Activated CD8-positive, alpha-beta memory T cell treated with anti-CD3 and anti-CD28 coated beads for 24 hours (primary cell): Measurements from ENCODE around the gene FCN1.

Source experiments
- DNase-seq: peaks from one replicate; pipeline ENCODE4 v3.0.0-alpha.2; 2020

The FCN1 gene

GRCh38 chr9:134950386-134951210 is 32.9 kb upstream of the FCN1 start:
- no peak for DNase-seq

- no peak for DNase-seq
These were observed 32.1 kb upstream of the FCN1 start for GRCh38 chr9:134949681-134950385.

GRCh38 chr9:134948149-134948548 is 30.4 kb upstream of the FCN1 start:
- no peak for DNase-seq

- no peak for DNase-seq
These were observed 29.7 kb upstream of the FCN1 start for GRCh38 chr9:134947265-134947955.

GRCh38 chr9:134946663-134947062 is 29.0 kb upstream of the FCN1 start:
- DNase-seq, result no peak

- no peak for DNase-seq
These were observed 28.0 kb upstream of the FCN1 start for GRCh38 chr9:134945509-134946275.

GRCh38 chr9:134944916-134945315 is 27.2 kb upstream of the FCN1 start:
- DNase-seq, result no peak

- no peak for DNase-seq
These were observed 26.7 kb upstream of the FCN1 start for GRCh38 chr9:134944351-134944802.

GRCh38 chr9:134943836-134944235 is 26.1 kb upstream of the FCN1 start:
- no peak for DNase-seq

- DNase-seq, result no peak
These were observed 25.7 kb upstream of the FCN1 start for GRCh38 chr9:134943411-134943810.

- no peak for DNase-seq
These were observed 25.1 kb upstream of the FCN1 start for GRCh38 chr9:134942788-134943184.

- DNase-seq, result no peak
These were observed 24.5 kb upstream of the FCN1 start for GRCh38 chr9:134942011-134942787.

- DNase-seq, result no peak
These were observed 22.8 kb upstream of the FCN1 start for GRCh38 chr9:134940236-134941208.

GRCh38 chr9:134939836-134940235 is 22.1 kb upstream of the FCN1 start:
- no peak for DNase-seq

GRCh38 chr9:134939080-134939733 is 21.5 kb upstream of the FCN1 start:
- DNase-seq, result no peak

GRCh38 chr9:134938346-134939079 is 20.8 kb upstream of the FCN1 start:
- DNase-seq, result no peak

- no peak for DNase-seq
These were observed 20.0 kb upstream of the FCN1 start for GRCh38 chr9:134937566-134938345.

- DNase-seq, result no peak
These were observed 19.4 kb upstream of the FCN1 start for GRCh38 chr9:134937164-134937555.
